Stomach (tissue), 9 donors: ENCODE results near the gene RASD2. TPM values are rescaled to one million over a fixed set of nuclear protein-coding genes. Genes with fewer than 3 reads are reported as not detected.

ENCODE experiments used
- DNase-seq, 2 donors: peaks; one replicate each; pipeline versions ENCODE4 v3.0.0 to v3.0.0-alpha.2; 2013 to 2019
- H3K27ac ChIP-seq, 5 donors: fragments of 200-600 bp in 4 of 5; sonication (generic) in 4 of 5; one replicate each; pipeline ENCODE4 v1.5.1; 2013 to 2019; ENCODE audit warnings: mild to moderate bottlenecking in 1 of 5, moderate library complexity in 1 of 5
- H3K27me3 ChIP-seq, 3 donors: fragments of 200-600 bp; sonication (generic); one replicate each; pipeline ENCODE4 v1.5.1; 2017 to 2019; ENCODE audit warnings: mixed run types in 1 of 3
- H3K36me3 ChIP-seq, 4 donors: fragments of 200-600 bp; sonication (generic); 1 replicate in 3 of 4; 2 replicates in 1 of 4; pipeline ENCODE4 v1.5.1; 2016 to 2019
- H3K4me1 ChIP-seq, 4 donors: fragments of 200-600 bp; sonication (generic); one replicate each; pipeline ENCODE4 v1.5.1; 2016 to 2019
- H3K4me3 ChIP-seq, 4 donors: fragments of 200-600 bp; sonication (generic) in 3 of 4; one replicate each; pipeline ENCODE4 v1.5.1; 2016 to 2019; ENCODE audit warnings: mild to moderate bottlenecking in 1 of 4
- H3K9me3 ChIP-seq, 4 donors: fragments of 200-600 bp; sonication (generic); one replicate each; pipeline ENCODE4 v1.5.1; 2016 to 2019
- CTCF ChIP-seq, 7 experiments: fragments of 450-650 bp in 4 of 7; fragments of 200-600 bp in 3 of 7; sonication (generic) in 3 of 7; IDR thresholded peaks; one replicate each; pipeline ENCODE4 v1.5.1; 2016 to 2019; ENCODE audit warnings: antibody characterized with exemption in 7 of 7, control low read depth in 2 of 7, mild to moderate bottlenecking in 1 of 7
- EP300 ChIP-seq: sonication (generic); formaldehyde crosslinking; IDR thresholded peaks from one replicate; pipeline ENCODE4 v1.6.1; 2017; ENCODE audit warnings: antibody characterized with exemption
- POLR2A ChIP-seq, 4 donors: fragments of 450-650 bp; IDR thresholded peaks; one replicate each; pipeline ENCODE4 v1.6.1; 2016; ENCODE audit warnings: antibody characterized with exemption in 4 of 4, control low read depth in 2 of 4, mild to moderate bottlenecking in 1 of 4, moderate library complexity in 1 of 4
- POLR2AphosphoS5 ChIP-seq, 3 donors: sonication (generic); formaldehyde crosslinking; IDR thresholded peaks; one replicate each; pipeline ENCODE4 v1.6.1; 2016; ENCODE audit warnings: antibody characterized with exemption in 3 of 3
- WGBS, 5 donors: extraction: QIAGEN DNeasy Blood & Tissue Kit in 3 of 5; methylation state at CpG; one replicate each; pipeline versions ENCODE4 v1.1.5 to v1.1.7; 2013 to 2018; 5-methylcytosine and 5-hydroxymethylcytosine counted together
- intact Hi-C: fragments of 100-400 bp; cut with DNase I; formaldehyde crosslinking; loops from one replicate; pipeline ENCODE4 v1.15.1; 2023; ENCODE audit warnings: low total_unique reads
- polyA plus RNA-seq, 3 donors: library from polyadenylated mRNA; stranded (reverse); fragments of 200-250 nt; gene quantifications; one replicate each; pipeline ENCODE4 v1.2.3, GENCODE V29; 2013
- total RNA-seq, 5 donors: library from RNA; depleted of rRNA; stranded (reverse); fragments of >200 nt; gene quantifications; one replicate each; pipeline versions ENCODE4 v1.1.0 to v1.2.3, GENCODE V29; 2014 to 2016
- donor health status: healthy with polysubstance abuse.
- donor health status: Bipolar disorder and iron deficiency.
- donor health status: healthy.

The RASD2 gene
- total and polyA plus RNA-seq, 8 donors: 0.43 to 3.6 (median 0.72) TPM

- intact Hi-C loops: no loop called here
- DNase-seq: no peak
- Histone ChIP-seq H3K27ac (peak overlapping the region in 2 of 5 donors; percentile 32 to 75), H3K4me1 (peaks cover 0 to 15% (median 7%) of the 10 kb centered on the region in 4 donors), H3K4me3 (no peak overlapping the region), H3K36me3 (no peaks in the 10 kb centered on the region), H3K27me3 (no peaks in the 10 kb centered on the region), H3K9me3 (peaks cover 0 to 11% (median 7%) of the 10 kb centered on the region in 4 donors)
- TF ChIP-seq CTCF (IDR thresholded peaks at IDR 0.05): no peak
- no peak for TF ChIP-seq EP300
- no peak for TF ChIP-seq POLR2A (IDR thresholded peaks at IDR 0.05)
- no peak for TF ChIP-seq POLR2AphosphoS5 (IDR thresholded peaks at IDR 0.05)
- WGBS, 5 donors: 85 to 88% (median 87%) methylated on average over 12 of the region's 12 CpGs
Measured at GRCh38 chr22:35525687-35526332, 14.8 kb upstream of the RASD2 start.

- peaks cover 0 to 11% (median 7%) of the 10 kb centered on the region in 4 donors for H3K9me3 ChIP-seq
- TF ChIP-seq POLR2AphosphoS5 (IDR thresholded peaks at IDR 0.05): no peak
- peaks cover 0 to 15% (median 7%) of the 10 kb centered on the region in 4 donors for H3K4me1 ChIP-seq
- 85 to 91% (median 86%) methylated on average over 12 of the region's 12 CpGs for WGBS, 5 donors
- H3K27ac ChIP-seq: peak overlapping the region in 1 of 5 donors; percentile 75
- no peaks in the 10 kb centered on the region for H3K27me3 ChIP-seq
- intact Hi-C loops: no loop called here
- H3K4me3 ChIP-seq: no peak overlapping the region
- H3K36me3 ChIP-seq: no peaks in the 10 kb centered on the region
- DNase-seq: no peak
Measured at GRCh38 chr22:35526333-35526979, 14.2 kb upstream of the RASD2 start.

GRCh38 chr22:35528927-35529326 is 11.7 kb upstream of the RASD2 start:
- intact Hi-C loops: no loop called here
- TF ChIP-seq EP300 (no peak), POLR2A (IDR thresholded peaks at IDR 0.05) (no peak), POLR2AphosphoS5 (IDR thresholded peaks at IDR 0.05) (no peak), CTCF (IDR thresholded peaks at IDR 0.05) (no peak)
- Histone ChIP-seq H3K27me3 (no peaks in the 10 kb centered on the region), H3K36me3 (no peaks in the 10 kb centered on the region), H3K4me1 (peaks cover 0 to 11% (median 0%) of the 10 kb centered on the region in 4 donors), H3K9me3 (peaks cover 0 to 11% (median 7%) of the 10 kb centered on the region in 4 donors), H3K27ac (no peak overlapping the region), H3K4me3 (no peak overlapping the region)
- WGBS, 5 donors: 88 to 95% (median 92%) methylated on average over 2 of the region's 2 CpGs
- DNase-seq: no peak

GRCh38 chr22:35530700-35531099 is 9.9 kb upstream of the RASD2 start:
- H3K4me1 ChIP-seq: peaks cover 0 to 4% (median under 1%) of the 10 kb centered on the region in 4 donors
- H3K27me3 ChIP-seq: no peaks in the 10 kb centered on the region
- H3K4me3 ChIP-seq: no peak overlapping the region
- no peak for DNase-seq
- peaks cover 0 to 11% (median 7%) of the 10 kb centered on the region in 4 donors for H3K9me3 ChIP-seq
- TF ChIP-seq EP300: no peak
- no peak for TF ChIP-seq CTCF (IDR thresholded peaks at IDR 0.05)
- TF ChIP-seq POLR2A (IDR thresholded peaks at IDR 0.05): no peak
- no peak for TF ChIP-seq POLR2AphosphoS5 (IDR thresholded peaks at IDR 0.05)
- 84 to 86% (median 85%) methylated on average over 4 of the region's 4 CpGs for WGBS, 5 donors
- intact Hi-C loops: no loop called here
- no peak overlapping the region for H3K27ac ChIP-seq
- no peaks in the 10 kb centered on the region for H3K36me3 ChIP-seq
